H1 (cell line): ENCODE measurements around the gene ABCB10. TPM values are rescaled to one million over a fixed set of nuclear protein-coding genes. Genes with fewer than 3 reads are reported as not detected.

Experiments
- CREB1 ChIP-seq: IDR thresholded peaks from 2 replicates; pipeline ENCODE4 v1.6.1; 2012; ENCODE audit warnings: inconsistent platforms
- EP300 ChIP-seq, 2 experiments: IDR thresholded peaks; 1 replicate in 1 of 2; 2 replicates in 1 of 2; pipeline ENCODE4 v1.6.1; 2011 to 2012; ENCODE audit warnings: low read depth in 2 of 2, low read length in 2 of 2, mild to moderate bottlenecking in 2 of 2, borderline replicate concordance in 1 of 2, inconsistent platforms in 1 of 2, moderate library complexity in 1 of 2
- JUND ChIP-seq: IDR thresholded peaks from 2 replicates; pipeline ENCODE4 v1.6.1; 2011; ENCODE audit warnings: mild to moderate bottlenecking, improper control_type of control experiment, low read length
- KDM4A ChIP-seq: IDR thresholded peaks from one replicate; pipeline ENCODE4 v1.7.1; 2012; ENCODE audit warnings: low read depth, mild to moderate bottlenecking, moderate library complexity, low read length, inconsistent platforms; ENCODE audit not compliant: severe bottlenecking
- KDM5A ChIP-seq: fragments of 200-600 bp; IDR thresholded peaks from 2 replicates; pipeline ENCODE4 v1.7.1; 2012; ENCODE audit warnings: mild to moderate bottlenecking, low read length, inconsistent platforms, mixed read lengths
- RFX5 ChIP-seq: IDR thresholded peaks from 2 replicates; pipeline ENCODE4 v1.6.1; 2011; ENCODE audit warnings: low read depth, low read length, improper control_type of control experiment, borderline replicate concordance
- SIN3A ChIP-seq, 2 experiments: IDR thresholded peaks in 1 of 2; conservative IDR thresholded peaks in 1 of 2; 2 replicates each; pipeline ENCODE4 v1.6.1; 2011 to 2012; ENCODE audit warnings: low read length in 2 of 2, improper control_type of control experiment in 1 of 2, low read depth in 1 of 2, mild to moderate bottlenecking in 1 of 2
- TAF7 ChIP-seq: optimal IDR thresholded peaks from 2 replicates; pipeline ENCODE3; 2011; ENCODE audit warnings: low read depth, mild to moderate bottlenecking, inconsistent platforms, low read length, moderate library complexity, borderline replicate concordance
- TEAD4 ChIP-seq: IDR thresholded peaks from 2 replicates; pipeline ENCODE4 v1.6.1; 2012; ENCODE audit warnings: low read depth, low read length, inconsistent platforms, mixed read lengths
- polyA plus RNA-seq, 7 experiments: library from polyadenylated mRNA; depleted of rRNA in 3 of 7; stranded (reverse) in 5 of 7; unstranded in 2 of 7; fragments of >200 nt in 5 of 7; fragments of 200-250 nt in 2 of 7; gene quantifications; 1 replicate in 5 of 7; 2 replicates in 1 of 7; 4 replicates in 1 of 7; pipeline versions ENCODE4 v1.2.1 to v1.2.3, GENCODE V29; 2011 to 2013; ENCODE audit warnings: missing spikeins in 2 of 7, mixed read lengths in 2 of 7
- total RNA-seq: library from RNA; stranded (reverse); fragmentation: NEBNext Ultra II Directional; extraction: Animal tissue kit (Norgen Biotek cat#: 25700); gene quantifications from 2 replicates; pipeline ENCODE4 v1.2.1, GENCODE V29; 2021
- TF ChIP-seq, protein P1 (sequence below): IDR thresholded peaks from 2 replicates; pipeline ENCODE4 v1.6.1; 2011; ENCODE audit warnings: low read depth, mild to moderate bottlenecking, low read length; ENCODE audit not compliant: insufficient read depth
- TF ChIP-seq, protein P2 (sequence below): IDR thresholded peaks from 2 replicates; pipeline ENCODE4 v1.6.1; 2011; ENCODE audit warnings: low read length, improper control_type of control experiment

The ABCB10 gene
- total and polyA plus RNA-seq, 2 of the 8 experiments (the other 6 are each of a cell fraction or from before 2014, with no cell fraction given): 3.6 to 11.9 TPM

- TF ChIP-seq, protein P1, sequence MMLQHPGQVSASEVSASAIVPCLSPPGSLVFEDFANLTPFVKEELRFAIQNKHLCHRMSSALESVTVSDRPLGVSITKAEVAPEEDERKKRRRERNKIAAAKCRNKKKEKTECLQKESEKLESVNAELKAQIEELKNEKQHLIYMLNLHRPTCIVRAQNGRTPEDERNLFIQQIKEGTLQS: 0 out of 2 replicates have a peak, but pooled peaks have one; percentile 12
- TF ChIP-seq TAF7: peak; percentile 61
- TF ChIP-seq, protein P2, sequence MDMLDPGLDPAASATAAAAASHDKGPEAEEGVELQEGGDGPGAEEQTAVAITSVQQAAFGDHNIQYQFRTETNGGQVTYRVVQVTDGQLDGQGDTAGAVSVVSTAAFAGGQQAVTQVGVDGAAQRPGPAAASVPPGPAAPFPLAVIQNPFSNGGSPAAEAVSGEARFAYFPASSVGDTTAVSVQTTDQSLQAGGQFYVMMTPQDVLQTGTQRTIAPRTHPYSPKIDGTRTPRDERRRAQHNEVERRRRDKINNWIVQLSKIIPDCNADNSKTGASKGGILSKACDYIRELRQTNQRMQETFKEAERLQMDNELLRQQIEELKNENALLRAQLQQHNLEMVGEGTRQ: 0 out of 2 replicates have a peak, but pooled peaks have one; percentile 20
- no peak for TF ChIP-seq KDM5A
- TF ChIP-seq KDM4A: peak; percentile 53
- TF ChIP-seq CREB1: peak; percentile 50; the same call in 1 of the 2 replicates
- 0 out of 2 replicates have a peak, but pooled peaks have one; percentile 8 for TF ChIP-seq JUND
- peak in 1 of 2 experiments; percentile 67; a peak in 1 of 3 replicates for TF ChIP-seq EP300 (IDR thresholded peaks at IDR 0.05; ENCODE audit: borderline replicate concordance in 1 of 2, low read depth in 2 of 2, low read length in 2 of 2)
- peak in 1 of 2 experiments; percentile 25; a peak in 1 of 4 replicates for TF ChIP-seq SIN3A (conservative IDR thresholded peaks at IDR 0.05 in 1 of 2, IDR thresholded peaks at IDR 0.05 in 1 of 2; ENCODE audit: low read depth in 1 of 2, low read length in 2 of 2)
- TF ChIP-seq TEAD4: no peak
- no peak for TF ChIP-seq RFX5
These were observed at the start of gene ABCB10 (continued) for GRCh38 chr1:229558460-229559335.
